Measurements from ENCODE around the gene DND1.
"Not testable (repeated sequence)": the region's sequence is repeated elsewhere in the genome, so short reads cannot be mapped to it uniquely, and the experiment has no call there.

Gene DND1

GRCh38 chr5:140673187-140673976 is at the start of gene DND1:
Gene DND1 (minus strand): TSS chr5:140673576. CDS start chr5:140673542, 34 bp downstream.
- no peak for DNase-seq

GRCh38 chr5:140721395-140721794 is 48.0 kb upstream of the DND1 start:
- not testable (repeated sequence) for DNase-seq

- peak; percentile 7 for DNase-seq
Observed at GRCh38 chr5:140720738-140721137, 47.4 kb upstream of the DND1 start.

GRCh38 chr5:140718266-140718592 is 44.9 kb upstream of the DND1 start:
- no peak for DNase-seq

- not testable (repeated sequence) for DNase-seq
Observed at GRCh38 chr5:140716238-140716637, 42.9 kb upstream of the DND1 start.

- no peak for DNase-seq
Observed at GRCh38 chr5:140713562-140714094, 40.3 kb upstream of the DND1 start.

GRCh38 chr5:140711794-140712193 is 38.4 kb upstream of the DND1 start:
- no peak for DNase-seq

- peak; percentile 92 for DNase-seq
Observed at GRCh38 chr5:140710899-140711552, 37.6 kb upstream of the DND1 start.

GRCh38 chr5:140708787-140709186 is 35.4 kb upstream of the DND1 start:
- not testable (repeated sequence) for DNase-seq

GRCh38 chr5:140707812-140708211 is 34.4 kb upstream of the DND1 start:
- DNase-seq: no peak

- peak; percentile 92 for DNase-seq
Observed at GRCh38 chr5:140700177-140701144, 27.1 kb upstream of the DND1 start, which contains the start of gene ZMAT2. Gene ZMAT2 (plus strand): TSS chr5:140700447. CDS start chr5:140700461, 14 bp downstream.

- no peak for DNase-seq
Observed at GRCh38 chr5:140696891-140697492, 23.6 kb upstream of the DND1 start.

GRCh38 chr5:140694276-140694675 is 20.9 kb upstream of the DND1 start:
- no peak for DNase-seq

GRCh38 chr5:140690941-140691924 is 17.9 kb upstream of the DND1 start, which contains the start of the genes HARS1 and HARS2:
Gene HARS1 (minus strand): TSS chr5:140691370. CDS start chr5:140691304, 66 bp downstream.
Gene HARS2 (plus strand): TSS chr5:140691455. CDS start chr5:140691649, 194 bp downstream.
- peak; percentile 92 for DNase-seq

GRCh38 chr5:140690376-140690932 is 17.1 kb upstream of the DND1 start:
- DNase-seq: no peak

- DNase-seq: no peak
Observed at GRCh38 chr5:140678993-140679392, 5.6 kb upstream of the DND1 start.

- no peak for DNase-seq
Observed at GRCh38 chr5:140677947-140678346, 4.6 kb upstream of the DND1 start.

- no peak for DNase-seq
Observed at GRCh38 chr5:140674629-140675028, 1.3 kb upstream of the DND1 start.

- DNase-seq: no peak
Observed at GRCh38 chr5:140674211-140674610, 835 bp upstream of the DND1 start.

GRCh38 chr5:140672455-140673186 is 755 bp downstream of the DND1 start:
- no peak for DNase-seq

Measured in NCI-H146 (cell line).